HG03095 (cell line): ENCODE measurements around the gene SDHAF3.
"Not testable (repeated sequence)": the region's sequence is repeated elsewhere in the genome, so short reads cannot be mapped to it uniquely, and the experiment has no call there.

Source experiments
- ATAC-seq: cut with Tn5 transposase; IDR thresholded peaks from one replicate; pipeline ENCODE4 v1.9.1; 2021; ENCODE audit warnings: moderate library complexity; ENCODE audit not compliant: unreplicated experiment

SDHAF3 gene

GRCh38 chr7:97117372-97118188, at the start of gene SDHAF3:
Gene SDHAF3, plus strand, starts transcription at chr7:97117698. Its CDS starts 26 bp downstream, at chr7:97117724.
- ATAC-seq, result peak; percentile 91

DNA sequence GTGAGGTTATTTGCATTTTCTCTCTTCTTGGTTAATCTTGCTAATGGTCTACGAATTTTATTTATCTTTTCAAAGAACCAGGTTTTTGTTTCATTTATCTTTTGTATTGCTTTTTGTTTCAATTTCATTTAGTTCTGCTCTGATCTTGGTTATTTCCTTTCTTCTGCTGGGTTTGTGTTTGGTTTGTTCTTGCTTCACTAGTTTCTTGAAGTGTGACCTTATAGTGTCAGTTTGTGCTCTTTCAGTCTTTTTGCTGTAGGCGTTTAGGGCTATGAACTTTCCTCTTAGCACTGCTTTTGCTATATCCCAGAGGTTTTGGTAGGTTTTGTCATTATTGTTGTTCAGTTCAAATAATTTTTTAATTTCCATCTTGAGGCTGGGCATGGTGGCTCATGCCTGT, 45.5 kb upstream of the SDHAF3 start:
- not testable (repeated sequence) for ATAC-seq

- ATAC-seq, result no peak
Measured at GRCh38 chr7:97075928-97076327, 41.6 kb upstream of the SDHAF3 start.

GRCh38 chr7:97078023-97078969, 39.2 kb upstream of the SDHAF3 start:
- peak; percentile 55 for ATAC-seq

- ATAC-seq, result no peak
Measured at GRCh38 chr7:97079300-97079699, 38.2 kb upstream of the SDHAF3 start.

DNA sequence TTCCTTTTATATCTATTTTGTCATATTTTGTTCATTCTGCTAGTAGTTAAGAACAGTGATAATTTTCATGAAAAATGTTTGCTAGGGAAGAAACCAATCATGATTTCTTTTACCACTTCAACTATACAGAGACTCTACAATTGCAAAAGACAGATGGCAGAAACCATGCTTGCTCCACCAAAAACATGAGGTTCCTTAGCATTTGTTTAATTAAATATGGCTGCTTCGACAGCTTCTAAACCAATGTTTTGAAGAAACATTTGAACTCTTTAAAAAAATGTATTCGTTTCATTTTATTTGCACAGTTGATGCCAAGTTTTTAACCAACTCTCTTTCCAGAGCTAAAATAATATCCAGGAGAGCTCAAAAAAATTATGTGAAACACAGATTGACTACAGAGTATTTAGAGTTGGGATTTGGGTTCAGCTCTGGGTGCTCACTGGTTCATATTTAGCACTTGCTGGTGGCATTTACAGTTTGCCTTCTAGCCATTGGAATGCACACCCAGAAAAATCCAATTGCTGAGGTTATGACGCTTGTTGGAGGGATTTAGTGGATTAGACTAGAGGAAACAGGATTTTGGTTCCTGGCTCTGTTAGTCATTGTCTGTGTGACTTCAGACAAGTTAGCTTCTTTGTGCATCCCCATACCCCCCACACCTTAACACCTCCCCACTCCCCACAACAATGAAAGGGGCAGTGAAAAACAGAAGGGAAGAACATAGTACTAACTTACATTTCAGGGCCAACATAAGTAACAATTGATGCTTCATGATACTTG, 35.8 kb upstream of the SDHAF3 start:
- ATAC-seq, result no peak

GRCh38 chr7:97088364-97088763, 29.1 kb upstream of the SDHAF3 start:
- no peak for ATAC-seq

- no peak for ATAC-seq
Measured at GRCh38 chr7:97089771-97090170, 27.7 kb upstream of the SDHAF3 start.

GRCh38 chr7:97090761-97091353, 26.6 kb upstream of the SDHAF3 start:
- no peak for ATAC-seq

DNA sequence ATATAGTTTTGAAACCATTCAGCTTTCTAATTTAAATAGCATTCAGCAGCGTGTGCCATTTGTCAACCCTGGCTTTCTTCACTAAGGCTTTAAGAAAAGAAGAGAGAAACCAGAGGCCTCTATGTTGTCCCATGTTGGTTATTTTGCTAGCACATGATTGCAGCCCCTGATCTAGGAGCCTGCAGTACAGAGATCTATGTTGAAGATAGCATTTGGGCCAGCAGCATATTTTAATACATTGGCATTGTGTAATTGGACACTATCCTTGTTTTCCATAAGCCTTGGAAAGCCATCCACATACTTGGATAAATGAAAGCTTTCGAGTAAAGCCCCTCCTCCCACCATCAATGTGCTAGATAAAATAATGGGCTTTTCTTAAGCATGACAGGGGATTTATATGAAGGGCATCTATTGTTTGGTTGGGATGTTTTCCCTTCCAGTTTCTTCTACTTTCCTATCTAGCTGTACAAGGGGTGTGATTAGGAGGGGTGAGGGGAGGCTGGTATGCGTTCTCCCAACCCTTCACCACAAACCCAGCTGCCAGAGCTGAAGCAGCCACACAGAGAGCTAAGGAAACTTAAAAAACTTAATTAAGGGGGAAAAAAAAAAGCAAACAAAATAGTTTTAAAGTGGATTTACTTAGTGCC, 23.1 kb upstream of the SDHAF3 start:
- no peak for ATAC-seq

GRCh38 chr7:97096037-97096436, 21.5 kb upstream of the SDHAF3 start:
- no peak for ATAC-seq

- ATAC-seq, result no peak
Measured at GRCh38 chr7:97096661-97097060, 20.8 kb upstream of the SDHAF3 start.

GRCh38 chr7:97104719-97105238, 12.7 kb upstream of the SDHAF3 start:
- peak; percentile 85 for ATAC-seq

DNA sequence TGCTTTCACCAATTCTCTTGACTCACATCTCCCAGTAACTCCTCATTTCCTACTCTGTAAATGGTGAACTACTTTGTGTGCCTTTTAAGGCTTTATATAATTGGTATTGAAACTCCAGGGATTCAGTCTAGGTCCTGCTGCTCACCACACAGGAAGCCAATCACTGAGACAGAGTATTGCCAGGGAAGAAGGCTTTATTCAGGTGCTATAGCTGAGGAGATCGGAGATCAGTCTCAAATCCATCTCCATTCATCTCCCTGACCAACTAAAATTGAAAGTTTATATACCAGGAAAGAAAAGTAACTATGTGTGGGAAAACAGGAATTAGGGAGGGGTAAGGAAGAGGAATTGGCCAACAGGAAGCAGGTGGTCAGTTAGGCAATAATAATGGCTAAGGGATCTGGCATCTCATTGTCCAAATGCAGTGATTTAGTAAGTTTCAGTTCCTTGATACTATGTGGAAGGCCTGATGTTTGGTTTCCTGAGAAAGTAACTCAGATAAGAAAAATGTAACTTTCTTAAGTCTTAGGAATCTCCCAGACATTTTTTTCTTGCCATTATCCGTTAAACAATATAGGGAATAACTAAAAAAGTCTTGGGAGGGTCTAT, 10.2 kb upstream of the SDHAF3 start:
- no peak for ATAC-seq

- ATAC-seq, result no peak
Measured at GRCh38 chr7:97116308-97116707, 1.2 kb upstream of the SDHAF3 start.

GRCh38 chr7:97117035-97117371, 495 bp upstream of the SDHAF3 start:
- ATAC-seq, result no peak

DNA sequence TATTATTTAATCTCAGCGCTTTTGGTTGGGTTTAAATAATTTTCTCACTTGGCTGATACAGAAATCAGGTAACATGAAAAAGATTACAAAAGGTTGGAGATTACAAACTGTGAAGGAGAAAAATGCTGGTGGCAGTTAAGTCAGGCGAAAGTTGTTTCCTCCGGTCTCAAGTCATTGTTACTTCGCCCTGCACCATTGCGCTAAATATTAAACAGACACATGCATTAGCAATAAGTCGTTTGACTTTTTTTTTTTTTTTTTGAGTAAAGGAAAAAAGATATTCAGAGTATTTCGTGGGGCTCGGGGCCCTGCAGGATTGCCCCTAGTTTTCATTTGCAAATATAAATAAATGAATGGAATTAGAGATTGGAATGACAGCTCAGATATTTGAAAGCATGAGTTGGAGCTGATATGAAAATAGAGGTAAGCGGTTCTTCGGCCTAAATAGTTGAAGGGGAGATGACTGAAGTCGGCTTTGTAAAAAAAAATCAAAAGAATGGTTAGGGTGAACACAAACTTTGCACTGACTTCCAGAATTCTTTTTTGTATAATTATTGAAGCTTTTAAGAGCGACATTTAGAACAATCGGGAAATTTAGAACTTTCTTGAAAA, 914 bp downstream of the SDHAF3 start:
- no peak for ATAC-seq

GRCh38 chr7:97119747-97120146, 2.2 kb downstream of the SDHAF3 start:
- no peak for ATAC-seq
